ENCODE data around the gene ZNF593. TPM values are rescaled to one million over a fixed set of nuclear protein-coding genes. Genes with fewer than 3 reads are reported as not detected.

The ZNF593 gene
- total RNA-seq, 4 donors from 2014 or later = 39.6 to 135 (median 97.3) TPM

- no peak overlapping the region for H3K27ac ChIP-seq
- intact Hi-C loops (cut with DNase I; ENCODE audit: low total_unique reads) = no loop called here
These were observed 43.7 kb downstream of the ZNF593 start for GRCh38 chr1:26213335-26213905.

GRCh38 chr1:26215246-26215645 is 45.5 kb downstream of the ZNF593 start:
- peaks cover 0 to 6% of the 10 kb centered on the region in 2 donors for H3K4me1 ChIP-seq
- DNase-seq (no peak), ATAC-seq (no peak)
- H3K9me3 ChIP-seq = no peaks in the 10 kb centered on the region
- intact Hi-C loops (cut with DNase I; ENCODE audit: low total_unique reads) (no loop called here), in situ Hi-C loops (cut with MboI; ENCODE audit: low sequenced_read_pairs in 4 of 4) (no loop called here)
- no peaks in the 10 kb centered on the region for H3K27me3 ChIP-seq
- no peak for TF ChIP-seq CTCF (IDR thresholded peaks at IDR 0.05 in 4 of 5, conservative IDR thresholded peaks at IDR 0.05 in 1 of 5)
- TF ChIP-seq POLR2A (IDR thresholded peaks at IDR 0.05) = no peak
- no peaks in the 10 kb centered on the region for H3K36me3 ChIP-seq
- H3K4me3 ChIP-seq = no peak overlapping the region
- H3K27ac ChIP-seq = no peak overlapping the region

More at GRCh38 chr1:26213335-26213905, 43.7 kb downstream of the ZNF593 start:
- Histone ChIP-seq H3K9me3 (no peaks in the 10 kb centered on the region), H3K4me3 (no peak overlapping the region), H3K36me3 (no peaks in the 10 kb centered on the region), H3K27me3 (no peaks in the 10 kb centered on the region), H3K4me1 (peaks cover 0 to 3% of the 10 kb centered on the region in 2 donors)
- DNase-seq (peak in 1 of 2 donors; percentile 27), ATAC-seq (peak in 1 of 2 donors; percentile 64)
- in situ Hi-C loops (cut with MboI; ENCODE audit: low sequenced_read_pairs in 4 of 4) = no loop called here
- TF ChIP-seq POLR2A (IDR thresholded peaks at IDR 0.05) = no peak
- TF ChIP-seq CTCF (IDR thresholded peaks at IDR 0.05 in 4 of 5, conservative IDR thresholded peaks at IDR 0.05 in 1 of 5) = no peak

- intact Hi-C loops (cut with DNase I; ENCODE audit: low total_unique reads) (no loop called here), in situ Hi-C loops (cut with MboI; ENCODE audit: low sequenced_read_pairs in 4 of 4) (no loop called here)
- Histone ChIP-seq H3K4me3 (no peak overlapping the region), H3K27me3 (no peaks in the 10 kb centered on the region), H3K9me3 (no peaks in the 10 kb centered on the region), H3K4me1 (peaks cover 0 to 6% of the 10 kb centered on the region in 2 donors), H3K27ac (no peak overlapping the region), H3K36me3 (no peaks in the 10 kb centered on the region)
- no peak for DNase-seq
- TF ChIP-seq CTCF (IDR thresholded peaks at IDR 0.05 in 4 of 5, conservative IDR thresholded peaks at IDR 0.05 in 1 of 5) (no peak), POLR2A (IDR thresholded peaks at IDR 0.05) (no peak)
- no peak for ATAC-seq
These were observed 49.3 kb downstream of the ZNF593 start for GRCh38 chr1:26218906-26219494.

Other genes with a start within 250 kb of the ZNF593 start
- 10 to 100 TPM in 3 of 4 donors, 1 to 10 TPM in 1; 9.0 to 35.5 (median 16.1) TPM for gene PAFAH2, start 171.8 kb upstream of the ZNF593 start, total RNA-seq
- under 1 TPM in 2 of 4 donors, not detected in 2; 0.33 to 0.95 TPM for gene EXTL1, start 148.1 kb upstream of the ZNF593 start, total RNA-seq
- gene SLC30A2, start 123.8 kb upstream of the ZNF593 start, total RNA-seq = 1 to 10 TPM; 1.2 to 5.2 (median 3.1) TPM
- gene TRIM63, start 102.3 kb upstream of the ZNF593 start, total RNA-seq = 1,000 to 10,000 TPM; 1,040 to 4,298 (median 2,203) TPM
- 1 to 10 TPM; 4.4 to 8.7 (median 5.9) TPM for gene PDIK1L, start 58.1 kb upstream of the ZNF593 start, total RNA-seq
- 1 to 10 TPM; 3.1 to 5.2 (median 4.2) TPM for gene FAM110D, start 10.8 kb upstream of the ZNF593 start, total RNA-seq
- gene C1orf232, start 945 bp upstream of the ZNF593 start, total RNA-seq = not detected
- gene ZNF593OS, start 1.9 kb downstream of the ZNF593 start, total RNA-seq = under 1 TPM in 2 of 4 donors, not detected in 2; 0.66 TPM
- 10 to 100 TPM; 23.7 to 50.6 (median 44.6) TPM for gene CNKSR1, start 7.6 kb downstream of the ZNF593 start, total RNA-seq
- not detected for gene CATSPER4, start 20.7 kb downstream of the ZNF593 start, total RNA-seq
- gene CEP85, start 64.3 kb downstream of the ZNF593 start, total RNA-seq = 10 to 100 TPM; 28.5 to 61.6 (median 41.3) TPM
- gene SH3BGRL3, start 110.2 kb downstream of the ZNF593 start, total RNA-seq = 10 to 100 TPM; 10.3 to 16.9 (median 13.1) TPM
- gene UBXN11, start 136.7 kb downstream of the ZNF593 start, total RNA-seq = 1 to 10 TPM; 2.7 to 3.8 (median 3.4) TPM
- 1 to 10 TPM in 2 of 4 donors, not detected in 2; 1.4 to 2.8 TPM for gene CD52, start 148.1 kb downstream of the ZNF593 start, total RNA-seq
- gene CRYBG2, start 184.2 kb downstream of the ZNF593 start, total RNA-seq = not detected
- not detected for gene ZNF683, start 202.8 kb downstream of the ZNF593 start, total RNA-seq
- gene LIN28A, start 240.9 kb downstream of the ZNF593 start, total RNA-seq = not detected

Data from gastrocnemius medialis (tissue), 4 donors.